WTC11 (cell line): ENCODE measurements around the gene PRTN3. TPM values are rescaled to one million over a fixed set of nuclear protein-coding genes. Genes with fewer than 3 reads are reported as not detected.

ENCODE experiments used
- ATAC-seq: fragments of 200-7000 bp; cut with Tn5 transposase; 2 replicates; pipeline ENCODE4 v1.10.0; 2021; ENCODE audit warnings: mild to moderate bottlenecking, moderate library complexity
- CTCF ChIA-PET: fragments of 300-600 bp; sonication (Branson Sonifier 250); formaldehyde crosslinking; loops from one replicate; lab custom pipeline; 2021; ENCODE audit warnings: antibody characterized with exemption; lab: Charles Lee
- POLR2A ChIA-PET: fragments of 350-600 bp; sonication (Branson Sonifier 250); formaldehyde crosslinking; loops from one replicate; lab custom pipeline; 2021; ENCODE audit warnings: antibody characterized with exemption; lab: Charles Lee
- DNase-seq: peaks from one replicate; pipeline ENCODE4 v3.0.0; 2021; ENCODE audit warnings: low spot score
- H3K27ac Mint-ChIP-seq: 2 replicates; pipeline ENCODE4 v1.8.0; 2021; ENCODE audit warnings: mixed read lengths
- H3K27me3 Mint-ChIP-seq: 2 replicates; pipeline ENCODE4 v1.8.0; 2021; ENCODE audit warnings: low read depth, mild to moderate bottlenecking, moderate library complexity, mixed read lengths
- H3K36me3 Mint-ChIP-seq: 2 replicates; pipeline ENCODE4 v1.8.0; 2021; ENCODE audit warnings: mixed read lengths
- H3K4me1 Mint-ChIP-seq: 2 replicates; pipeline ENCODE4 v1.8.0; 2022; ENCODE audit warnings: mixed read lengths
- H3K4me3 Mint-ChIP-seq: 2 replicates; pipeline ENCODE4 v1.8.0; 2021; ENCODE audit warnings: mild to moderate bottlenecking, moderate library complexity, mixed read lengths
- H3K9me3 Mint-ChIP-seq: 2 replicates; pipeline ENCODE4 v1.8.0; 2021; ENCODE audit warnings: mixed read lengths
- CREB1 ChIP-seq: sonication (generic); formaldehyde crosslinking; IDR thresholded peaks from 2 replicates; pipeline ENCODE4 v1.8.0; 2023; ENCODE audit warnings: mild to moderate bottlenecking, missing genetic modification reagents
- ERG ChIP-seq: fragments of 250-450 bp; sonication (Bioruptor Pico); IDR thresholded peaks from 2 replicates; pipeline ENCODE4 v1.8.0; 2021; ENCODE audit warnings: mild to moderate bottlenecking
- FOXJ3 ChIP-seq: sonication (generic); formaldehyde crosslinking; IDR thresholded peaks from 2 replicates; pipeline ENCODE4 v1.9.0; 2021; ENCODE audit warnings: missing genetic modification reagents, mild to moderate bottlenecking, borderline replicate concordance
- FOXK1 ChIP-seq: sonication (generic); formaldehyde crosslinking; IDR thresholded peaks from 2 replicates; pipeline ENCODE4 v1.8.0; 2022; ENCODE audit warnings: mild to moderate bottlenecking, moderate library complexity, missing genetic modification reagents
- FOXP1 ChIP-seq: sonication (generic); formaldehyde crosslinking; IDR thresholded peaks from 2 replicates; pipeline ENCODE4 v1.8.0; 2022; ENCODE audit warnings: missing genetic modification reagents, mild to moderate bottlenecking, moderate library complexity, borderline replicate concordance
- GRHL2 ChIP-seq: fragments of 250-450 bp; sonication (Bioruptor Pico); IDR thresholded peaks from 2 replicates; pipeline ENCODE4 v1.8.0; 2022; ENCODE audit warnings: mild to moderate bottlenecking, moderate library complexity; ENCODE audit not compliant: insufficient replicate concordance, severe bottlenecking
- HMGXB4 ChIP-seq: sonication (generic); formaldehyde crosslinking; IDR thresholded peaks from 2 replicates; pipeline ENCODE4 v1.8.1; 2023; ENCODE audit warnings: mild to moderate bottlenecking, moderate library complexity, missing genetic modification reagents
- JAZF1 ChIP-seq: fragments of 250-450 bp; sonication (Bioruptor Pico); IDR thresholded peaks from 2 replicates; pipeline ENCODE4 v1.9.0; 2021; ENCODE audit warnings: moderate library complexity, mild to moderate bottlenecking, inconsistent platforms
- MXD4 ChIP-seq: fragments of 250-450 bp; sonication (Bioruptor Pico); IDR thresholded peaks from 2 replicates; pipeline ENCODE4 v1.8.0; 2021; ENCODE audit warnings: mild to moderate bottlenecking, moderate library complexity, borderline replicate concordance
- STAT6 ChIP-seq: sonication (generic); formaldehyde crosslinking; conservative IDR thresholded peaks from 2 replicates; pipeline ENCODE4 v1.8.1; 2023; ENCODE audit warnings: mild to moderate bottlenecking, low read depth, missing genetic modification reagents, moderate library complexity
- TEAD4 ChIP-seq: sonication (generic); formaldehyde crosslinking; IDR thresholded peaks from 2 replicates; pipeline ENCODE4 v1.8.0; 2022; ENCODE audit warnings: mild to moderate bottlenecking, missing genetic modification reagents
- TP53 ChIP-seq: sonication (generic); formaldehyde crosslinking; IDR thresholded peaks from 2 replicates; pipeline ENCODE4 v1.8.1; 2023; ENCODE audit warnings: mild to moderate bottlenecking, missing genetic modification reagents
- ZNF317 ChIP-seq: sonication (generic); formaldehyde crosslinking; IDR thresholded peaks from 2 replicates; pipeline ENCODE4 v1.8.1; 2023; ENCODE audit warnings: low read depth, mild to moderate bottlenecking, moderate library complexity, missing genetic modification reagents, borderline replicate concordance
- ZNF423 ChIP-seq: fragments of 250-450 bp; sonication (Bioruptor Pico); IDR thresholded peaks from 2 replicates; pipeline ENCODE4 v2.1.2; 2022; ENCODE audit warnings: mild to moderate bottlenecking, moderate library complexity
- total RNA-seq: library from RNA; stranded (reverse); gene quantifications from 3 replicates; pipeline ENCODE4 v1.2.3, GENCODE V29; 2021
- TF ChIP-seq, protein P1 (sequence below): sonication (generic); formaldehyde crosslinking; IDR thresholded peaks from 2 replicates; pipeline ENCODE4 v1.8.0; 2023; ENCODE audit warnings: missing genetic modification reagents, mild to moderate bottlenecking, borderline replicate concordance
- TF ChIP-seq, protein P2 (sequence below): fragments of 250-450 bp; sonication (Bioruptor Pico); IDR thresholded peaks from 2 replicates; pipeline ENCODE4 v1.9.0; 2021; ENCODE audit warnings: moderate library complexity, mild to moderate bottlenecking, inconsistent platforms, borderline replicate concordance
- TF ChIP-seq, protein P3 (sequence below): sonication (generic); formaldehyde crosslinking; IDR thresholded peaks from 2 replicates; pipeline ENCODE4 v1.8.1; 2023; ENCODE audit warnings: mild to moderate bottlenecking, missing genetic modification reagents, moderate library complexity
- TF ChIP-seq, protein P4 (sequence below): sonication (generic); formaldehyde crosslinking; IDR thresholded peaks from 2 replicates; pipeline ENCODE4 v1.8.1; 2023; ENCODE audit warnings: mild to moderate bottlenecking, missing genetic modification reagents, moderate library complexity

The PRTN3 gene
- total RNA-seq, 1 experiment from 2014 or later = 0.61 TPM

DNA sequence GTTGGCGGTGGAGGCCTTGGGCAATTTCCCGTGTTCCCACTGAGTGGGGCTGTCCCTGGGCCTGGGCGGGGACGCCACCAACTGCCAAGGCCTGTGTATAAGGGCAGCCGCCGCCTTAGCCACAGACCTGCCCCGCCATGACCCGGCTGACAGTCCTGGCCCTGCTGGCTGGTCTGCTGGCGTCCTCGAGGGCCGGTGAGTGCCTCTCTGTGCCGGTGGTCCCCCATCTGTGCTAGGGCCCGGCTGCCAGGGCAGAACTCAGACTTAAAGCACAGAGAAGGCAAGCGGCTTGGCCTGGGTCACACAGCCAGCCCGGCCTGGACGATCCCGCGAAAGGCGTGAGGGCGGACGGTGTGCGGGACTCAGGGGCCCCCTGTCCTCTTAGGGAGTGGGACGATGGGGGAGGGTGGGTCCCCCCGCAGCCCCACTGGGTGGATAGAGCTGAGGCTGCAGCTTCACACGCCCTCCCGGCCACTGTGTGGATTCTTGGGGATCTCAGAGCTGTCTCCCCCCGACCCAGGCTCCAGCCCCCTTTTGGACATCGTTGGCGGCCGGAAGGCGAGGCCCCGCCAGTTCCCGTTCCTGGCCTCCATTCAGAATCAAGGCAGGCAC is 13.0 kb upstream of the PRTN3 start, which contains the start of gene AZU1:
TSS of gene AZU1 (plus strand) at position 128 of the 612 bp plus-strand sequence. CDS start at position 138, 10 bp downstream.
- Mint-ChIP-seq H3K9me3 (no peaks in the 10 kb centered on the region), H3K4me1 (peaks cover 7% of the 10 kb centered on the region), H3K36me3 (no peaks in the 10 kb centered on the region), H3K27me3 (no peaks in the 10 kb centered on the region), H3K4me3 (no peak within 1 kb of the TSS), H3K27ac (no peak within 1 kb of the TSS)
- ChIA-PET POLR2A (no interaction called here), CTCF (no interaction called here)
- ATAC-seq (no peak; the same call in 1 of the 2 replicates), DNase-seq (no peak)
- no peak for TF ChIP-seq FOXP1 (CRISPR knock-in tag)
- TF ChIP-seq, protein P1, sequence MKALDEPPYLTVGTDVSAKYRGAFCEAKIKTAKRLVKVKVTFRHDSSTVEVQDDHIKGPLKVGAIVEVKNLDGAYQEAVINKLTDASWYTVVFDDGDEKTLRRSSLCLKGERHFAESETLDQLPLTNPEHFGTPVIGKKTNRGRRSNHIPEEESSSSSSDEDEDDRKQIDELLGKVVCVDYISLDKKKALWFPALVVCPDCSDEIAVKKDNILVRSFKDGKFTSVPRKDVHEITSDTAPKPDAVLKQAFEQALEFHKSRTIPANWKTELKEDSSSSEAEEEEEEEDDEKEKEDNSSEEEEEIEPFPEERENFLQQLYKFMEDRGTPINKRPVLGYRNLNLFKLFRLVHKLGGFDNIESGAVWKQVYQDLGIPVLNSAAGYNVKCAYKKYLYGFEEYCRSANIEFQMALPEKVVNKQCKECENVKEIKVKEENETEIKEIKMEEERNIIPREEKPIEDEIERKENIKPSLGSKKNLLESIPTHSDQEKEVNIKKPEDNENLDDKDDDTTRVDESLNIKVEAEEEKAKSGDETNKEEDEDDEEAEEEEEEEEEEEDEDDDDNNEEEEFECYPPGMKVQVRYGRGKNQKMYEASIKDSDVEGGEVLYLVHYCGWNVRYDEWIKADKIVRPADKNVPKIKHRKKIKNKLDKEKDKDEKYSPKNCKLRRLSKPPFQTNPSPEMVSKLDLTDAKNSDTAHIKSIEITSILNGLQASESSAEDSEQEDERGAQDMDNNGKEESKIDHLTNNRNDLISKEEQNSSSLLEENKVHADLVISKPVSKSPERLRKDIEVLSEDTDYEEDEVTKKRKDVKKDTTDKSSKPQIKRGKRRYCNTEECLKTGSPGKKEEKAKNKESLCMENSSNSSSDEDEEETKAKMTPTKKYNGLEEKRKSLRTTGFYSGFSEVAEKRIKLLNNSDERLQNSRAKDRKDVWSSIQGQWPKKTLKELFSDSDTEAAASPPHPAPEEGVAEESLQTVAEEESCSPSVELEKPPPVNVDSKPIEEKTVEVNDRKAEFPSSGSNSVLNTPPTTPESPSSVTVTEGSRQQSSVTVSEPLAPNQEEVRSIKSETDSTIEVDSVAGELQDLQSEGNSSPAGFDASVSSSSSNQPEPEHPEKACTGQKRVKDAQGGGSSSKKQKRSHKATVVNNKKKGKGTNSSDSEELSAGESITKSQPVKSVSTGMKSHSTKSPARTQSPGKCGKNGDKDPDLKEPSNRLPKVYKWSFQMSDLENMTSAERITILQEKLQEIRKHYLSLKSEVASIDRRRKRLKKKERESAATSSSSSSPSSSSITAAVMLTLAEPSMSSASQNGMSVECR (CRISPR knock-in tag) = no peak
- no peak for TF ChIP-seq ERG (CRISPR knock-in tag)
- no peak for TF ChIP-seq GRHL2 (CRISPR knock-in tag)
- TF ChIP-seq ZNF317 (CRISPR knock-in tag) = no peak
- no peak for TF ChIP-seq HMGXB4
- TF ChIP-seq, protein P2, sequence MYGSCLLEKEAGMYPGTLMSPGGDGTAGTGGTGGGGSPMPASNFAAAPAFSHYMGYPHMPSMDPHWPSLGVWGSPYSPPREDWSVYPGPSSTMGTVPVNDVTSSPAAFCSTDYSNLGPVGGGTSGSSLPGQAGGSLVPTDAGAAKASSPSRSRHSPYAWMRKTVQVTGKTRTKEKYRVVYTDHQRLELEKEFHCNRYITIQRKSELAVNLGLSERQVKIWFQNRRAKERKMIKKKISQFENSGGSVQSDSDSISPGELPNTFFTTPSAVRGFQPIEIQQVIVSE (CRISPR knock-in tag) = no peak
- no peak for TF ChIP-seq TEAD4 (CRISPR knock-in tag)
- TF ChIP-seq, protein P3, sequence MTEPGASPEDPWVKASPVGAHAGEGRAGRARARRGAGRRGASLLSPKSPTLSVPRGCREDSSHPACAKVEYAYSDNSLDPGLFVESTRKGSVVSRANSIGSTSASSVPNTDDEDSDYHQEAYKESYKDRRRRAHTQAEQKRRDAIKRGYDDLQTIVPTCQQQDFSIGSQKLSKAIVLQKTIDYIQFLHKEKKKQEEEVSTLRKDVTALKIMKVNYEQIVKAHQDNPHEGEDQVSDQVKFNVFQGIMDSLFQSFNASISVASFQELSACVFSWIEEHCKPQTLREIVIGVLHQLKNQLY (CRISPR knock-in tag) = no peak
- TF ChIP-seq JAZF1 (CRISPR knock-in tag) = no peak
- no peak for TF ChIP-seq MXD4 (CRISPR knock-in tag)
- TF ChIP-seq, protein P4, sequence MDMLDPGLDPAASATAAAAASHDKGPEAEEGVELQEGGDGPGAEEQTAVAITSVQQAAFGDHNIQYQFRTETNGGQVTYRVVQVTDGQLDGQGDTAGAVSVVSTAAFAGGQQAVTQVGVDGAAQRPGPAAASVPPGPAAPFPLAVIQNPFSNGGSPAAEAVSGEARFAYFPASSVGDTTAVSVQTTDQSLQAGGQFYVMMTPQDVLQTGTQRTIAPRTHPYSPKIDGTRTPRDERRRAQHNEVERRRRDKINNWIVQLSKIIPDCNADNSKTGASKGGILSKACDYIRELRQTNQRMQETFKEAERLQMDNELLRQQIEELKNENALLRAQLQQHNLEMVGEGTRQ (CRISPR knock-in tag) = no peak
- no peak for TF ChIP-seq STAT6 (CRISPR knock-in tag)
- no peak for TF ChIP-seq TP53 (CRISPR knock-in tag)
- no peak for TF ChIP-seq FOXK1 (CRISPR knock-in tag)
- TF ChIP-seq CREB1 (CRISPR knock-in tag) = no peak
- TF ChIP-seq ZNF423 (CRISPR knock-in tag) = no peak
- TF ChIP-seq FOXJ3 = no peak
